Measurements from ENCODE around the gene FTCD.

Gene FTCD

GRCh38 chr21:46137908-46138307, 17.5 kb downstream of the FTCD start:
- H3K27me3 ChIP-seq (ENCODE audit: control insufficient read depth in 2 of 2, insufficient read depth in 2 of 2, low read length in 2 of 2): peaks cover 5% of the 10 kb centered on the region in 2 donors
- no peak overlapping the region for H3K4me3 ChIP-seq (ENCODE audit: low read length in 2 of 2)

DNA sequence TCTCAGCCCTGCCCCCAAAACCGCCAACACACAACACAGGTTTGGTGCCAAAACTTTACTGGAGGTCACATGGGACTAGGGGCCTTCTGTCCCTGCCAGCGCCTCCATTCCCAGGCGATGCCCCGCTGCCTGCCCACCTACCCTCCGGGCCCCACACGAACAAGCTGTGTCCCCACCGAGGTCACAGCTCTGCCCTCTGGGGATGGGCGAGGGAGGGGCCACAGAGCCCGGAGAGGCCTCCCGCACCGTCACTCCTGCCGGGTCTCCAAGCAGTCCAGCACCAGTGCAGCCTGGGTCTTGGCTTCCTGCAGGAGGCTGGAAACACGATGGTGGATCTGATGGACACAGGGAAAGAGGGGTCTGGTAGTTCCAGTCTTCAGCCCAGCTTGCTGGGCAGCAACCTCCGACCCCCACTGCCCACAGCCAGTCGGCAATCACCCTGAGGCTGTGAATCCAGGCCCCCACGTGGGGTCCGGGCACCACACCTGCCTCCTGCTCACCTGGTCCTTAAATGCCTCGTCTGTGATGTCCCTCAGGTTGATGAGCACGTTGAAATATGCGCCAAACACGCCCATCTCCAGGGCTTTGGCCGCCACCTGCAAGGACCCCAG, 18.5 kb downstream of the FTCD start:
- no peak overlapping the region for H3K9ac ChIP-seq (ENCODE audit: low read depth in 1 of 2, low read length in 2 of 2)
- H3K36me3 ChIP-seq (ENCODE audit: control insufficient read depth in 2 of 2, insufficient read depth in 2 of 2, low read length in 2 of 2): no peaks in the 10 kb centered on the region
- peaks cover 5% of the 10 kb centered on the region in 2 donors for H3K27me3 ChIP-seq (ENCODE audit: control insufficient read depth in 2 of 2, insufficient read depth in 2 of 2, low read length in 2 of 2)
- no peaks in the 10 kb centered on the region for H3K4me1 ChIP-seq (ENCODE audit: control insufficient read depth in 2 of 2, insufficient read depth in 2 of 2, low read length in 2 of 2)
- H3K27ac ChIP-seq (ENCODE audit: low read depth in 2 of 2, low read length in 2 of 2): no peak overlapping the region
- no peaks in the 10 kb centered on the region for H3K9me3 ChIP-seq (ENCODE audit: control insufficient read depth in 2 of 2, low read length in 2 of 2)
- H3K4me3 ChIP-seq (ENCODE audit: low read length in 2 of 2): no peak overlapping the region

More at GRCh38 chr21:46137908-46138307, 17.5 kb downstream of the FTCD start:
- Histone ChIP-seq H3K9me3 (ENCODE audit: control insufficient read depth in 2 of 2, low read length in 2 of 2) (no peaks in the 10 kb centered on the region), H3K9ac (ENCODE audit: low read depth in 1 of 2, low read length in 2 of 2) (no peak overlapping the region), H3K4me1 (ENCODE audit: control insufficient read depth in 2 of 2, insufficient read depth in 2 of 2, low read length in 2 of 2) (no peaks in the 10 kb centered on the region), H3K36me3 (ENCODE audit: control insufficient read depth in 2 of 2, insufficient read depth in 2 of 2, low read length in 2 of 2) (no peaks in the 10 kb centered on the region), H3K27ac (ENCODE audit: low read depth in 2 of 2, low read length in 2 of 2) (no peak overlapping the region)

DNA sequence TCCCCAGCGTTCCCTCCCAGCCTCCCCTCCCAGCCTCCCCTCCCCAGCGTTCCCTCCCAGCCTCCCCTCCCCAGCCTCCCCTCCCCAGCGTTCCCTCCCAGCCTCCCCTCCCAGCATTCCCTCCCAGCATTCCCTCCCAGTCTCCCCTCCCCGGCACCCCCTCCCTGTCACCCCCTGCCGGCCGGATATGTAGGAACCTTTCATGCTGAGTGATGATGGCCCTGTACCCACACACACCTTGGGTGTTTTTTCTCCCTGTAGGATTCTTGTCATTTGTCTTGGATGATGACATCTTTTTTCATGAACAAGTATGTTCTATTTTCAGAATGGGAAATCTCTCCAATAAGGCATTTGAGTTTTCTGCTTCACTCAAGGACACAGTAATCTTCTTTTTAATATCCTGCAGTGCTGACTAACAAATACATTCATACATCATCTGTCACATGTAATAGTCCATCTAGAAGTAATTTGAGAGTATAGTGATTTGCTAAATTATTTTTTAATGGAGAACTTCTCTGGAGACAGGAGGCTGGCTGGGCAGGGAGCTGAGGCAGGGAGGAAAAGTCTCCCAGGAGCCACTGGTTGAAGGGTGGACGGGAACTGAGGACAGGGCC, 19.5 kb downstream of the FTCD start:
- Histone ChIP-seq H3K9me3 (ENCODE audit: control insufficient read depth in 2 of 2, low read length in 2 of 2) (no peaks in the 10 kb centered on the region), H3K4me1 (ENCODE audit: control insufficient read depth in 2 of 2, insufficient read depth in 2 of 2, low read length in 2 of 2) (no peaks in the 10 kb centered on the region), H3K4me3 (ENCODE audit: low read length in 2 of 2) (no peak overlapping the region), H3K27me3 (ENCODE audit: control insufficient read depth in 2 of 2, insufficient read depth in 2 of 2, low read length in 2 of 2) (peaks cover 5% of the 10 kb centered on the region in 2 donors), H3K9ac (ENCODE audit: low read depth in 1 of 2, low read length in 2 of 2) (no peak overlapping the region), H3K36me3 (ENCODE audit: control insufficient read depth in 2 of 2, insufficient read depth in 2 of 2, low read length in 2 of 2) (no peaks in the 10 kb centered on the region), H3K27ac (ENCODE audit: low read depth in 2 of 2, low read length in 2 of 2) (no peak overlapping the region)

GRCh38 chr21:46131838-46132651, 23.3 kb downstream of the FTCD start:
- Histone ChIP-seq H3K4me1 (ENCODE audit: control insufficient read depth in 2 of 2, insufficient read depth in 2 of 2, low read length in 2 of 2) (no peaks in the 10 kb centered on the region), H3K4me3 (ENCODE audit: low read length in 2 of 2) (no peak overlapping the region), H3K9me3 (ENCODE audit: control insufficient read depth in 2 of 2, low read length in 2 of 2) (no peaks in the 10 kb centered on the region), H3K27ac (ENCODE audit: low read depth in 2 of 2, low read length in 2 of 2) (no peak overlapping the region), H3K36me3 (ENCODE audit: control insufficient read depth in 2 of 2, insufficient read depth in 2 of 2, low read length in 2 of 2) (no peaks in the 10 kb centered on the region), H3K9ac (ENCODE audit: low read depth in 1 of 2, low read length in 2 of 2) (no peak overlapping the region), H3K27me3 (ENCODE audit: control insufficient read depth in 2 of 2, insufficient read depth in 2 of 2, low read length in 2 of 2) (peaks cover 0 to 5% of the 10 kb centered on the region in 2 donors)

- no peaks in the 10 kb centered on the region for H3K4me1 ChIP-seq (ENCODE audit: control insufficient read depth in 2 of 2, insufficient read depth in 2 of 2, low read length in 2 of 2)
- no peak overlapping the region for H3K4me3 ChIP-seq (ENCODE audit: low read length in 2 of 2)
- peaks cover 0 to 4% of the 10 kb centered on the region in 2 donors for H3K27me3 ChIP-seq (ENCODE audit: control insufficient read depth in 2 of 2, insufficient read depth in 2 of 2, low read length in 2 of 2)
- H3K36me3 ChIP-seq (ENCODE audit: control insufficient read depth in 2 of 2, insufficient read depth in 2 of 2, low read length in 2 of 2): no peaks in the 10 kb centered on the region
- H3K9me3 ChIP-seq (ENCODE audit: control insufficient read depth in 2 of 2, low read length in 2 of 2): no peaks in the 10 kb centered on the region
- no peak overlapping the region for H3K9ac ChIP-seq (ENCODE audit: low read depth in 1 of 2, low read length in 2 of 2)
- no peak overlapping the region for H3K27ac ChIP-seq (ENCODE audit: low read depth in 2 of 2, low read length in 2 of 2)
These were observed 23.9 kb downstream of the FTCD start for GRCh38 chr21:46131588-46131837.

- Histone ChIP-seq H3K9me3 (ENCODE audit: control insufficient read depth in 2 of 2, low read length in 2 of 2) (no peaks in the 10 kb centered on the region), H3K4me1 (ENCODE audit: control insufficient read depth in 2 of 2, insufficient read depth in 2 of 2, low read length in 2 of 2) (no peaks in the 10 kb centered on the region), H3K36me3 (ENCODE audit: control insufficient read depth in 2 of 2, insufficient read depth in 2 of 2, low read length in 2 of 2) (peaks cover 0 to under 1% of the 10 kb centered on the region in 2 donors), H3K9ac (ENCODE audit: low read depth in 1 of 2, low read length in 2 of 2) (no peak overlapping the region), H3K4me3 (ENCODE audit: low read length in 2 of 2) (no peak overlapping the region), H3K27ac (ENCODE audit: low read depth in 2 of 2, low read length in 2 of 2) (no peak overlapping the region), H3K27me3 (ENCODE audit: control insufficient read depth in 2 of 2, insufficient read depth in 2 of 2, low read length in 2 of 2) (no peaks in the 10 kb centered on the region)
These were observed 24.4 kb downstream of the FTCD start for GRCh38 chr21:46130831-46131587.

DNA sequence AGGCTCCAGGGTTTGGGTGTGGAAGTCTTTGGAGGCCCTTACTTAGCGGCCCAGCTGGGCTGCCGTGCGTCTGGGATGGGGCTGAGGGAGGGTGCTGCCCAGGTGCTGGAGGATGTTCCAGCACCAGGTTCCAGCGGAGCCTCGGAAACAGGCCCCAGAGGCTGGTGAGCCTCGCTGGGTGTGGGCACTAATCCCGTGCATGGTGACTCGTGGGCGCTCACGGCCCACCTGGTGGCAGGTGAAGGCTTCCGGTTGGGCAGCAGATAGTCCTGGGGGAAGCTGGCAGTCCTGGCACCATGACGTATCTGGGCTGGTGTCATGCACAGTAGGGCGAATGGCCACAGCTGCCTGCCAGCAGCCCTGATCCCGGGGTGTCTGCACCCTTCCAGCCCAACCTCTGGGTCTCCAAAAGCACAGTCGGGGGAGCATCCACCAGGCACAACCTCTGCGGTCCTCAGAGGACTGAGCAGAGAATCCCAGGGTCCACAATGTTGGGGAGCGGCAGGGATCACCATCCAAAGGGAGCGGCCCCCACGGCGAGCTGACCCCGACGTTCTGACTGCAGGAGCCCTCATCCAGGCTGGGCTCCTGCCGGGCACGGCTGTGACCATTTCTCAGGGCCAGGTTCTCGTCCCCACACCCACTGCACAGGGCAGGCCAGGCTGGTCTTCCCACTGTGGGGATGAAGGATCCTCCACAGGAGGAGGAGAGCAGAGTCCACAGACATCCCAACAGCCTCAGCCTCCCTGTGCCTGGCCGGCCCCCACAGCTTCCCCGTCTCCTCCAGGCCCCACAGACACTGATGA, 25.3 kb downstream of the FTCD start:
- Histone ChIP-seq H3K4me3 (ENCODE audit: low read length in 2 of 2) (no peak overlapping the region), H3K27ac (ENCODE audit: low read depth in 2 of 2, low read length in 2 of 2) (no peak overlapping the region), H3K9me3 (ENCODE audit: control insufficient read depth in 2 of 2, low read length in 2 of 2) (no peaks in the 10 kb centered on the region), H3K4me1 (ENCODE audit: control insufficient read depth in 2 of 2, insufficient read depth in 2 of 2, low read length in 2 of 2) (no peaks in the 10 kb centered on the region), H3K9ac (ENCODE audit: low read depth in 1 of 2, low read length in 2 of 2) (no peak overlapping the region), H3K36me3 (ENCODE audit: control insufficient read depth in 2 of 2, insufficient read depth in 2 of 2, low read length in 2 of 2) (peaks cover 0 to 2% of the 10 kb centered on the region in 2 donors), H3K27me3 (ENCODE audit: control insufficient read depth in 2 of 2, insufficient read depth in 2 of 2, low read length in 2 of 2) (no peaks in the 10 kb centered on the region)

DNA sequence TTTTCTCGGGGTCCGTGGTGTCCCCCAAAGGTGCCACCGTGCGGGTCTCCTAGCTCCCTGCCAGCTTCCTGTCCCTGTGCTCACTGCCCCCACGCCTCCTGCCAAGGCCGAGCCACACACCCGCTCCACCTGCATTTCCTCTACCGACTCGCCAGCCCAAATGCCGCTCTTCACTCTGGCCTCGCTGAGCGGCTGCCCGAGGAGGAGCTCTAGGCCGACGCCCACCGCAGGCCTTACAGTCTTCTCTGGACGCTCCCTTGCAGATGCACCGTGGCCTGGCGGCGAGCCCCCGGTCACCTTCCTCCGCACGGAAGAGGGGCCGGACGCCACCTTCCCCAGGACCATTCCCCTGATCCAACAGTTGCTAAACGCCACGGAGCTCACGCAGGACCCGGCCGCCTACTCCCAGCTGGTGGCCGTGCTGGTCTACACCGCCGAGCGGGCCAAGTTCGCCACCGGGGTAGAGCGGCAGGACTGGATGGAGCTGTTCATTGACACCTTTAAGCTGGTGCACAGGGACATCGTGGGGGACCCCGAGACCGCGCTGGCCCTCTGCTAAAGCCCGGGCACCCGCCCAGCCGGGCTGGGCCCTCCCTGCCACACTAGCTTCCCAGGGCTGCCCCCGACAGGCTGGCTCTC, 26.3 kb downstream of the FTCD start:
- no peaks in the 10 kb centered on the region for H3K9me3 ChIP-seq (ENCODE audit: control insufficient read depth in 2 of 2, low read length in 2 of 2)
- no peak overlapping the region for H3K9ac ChIP-seq (ENCODE audit: low read depth in 1 of 2, low read length in 2 of 2)
- H3K27ac ChIP-seq (ENCODE audit: low read depth in 2 of 2, low read length in 2 of 2): no peak overlapping the region
- no peaks in the 10 kb centered on the region for H3K27me3 ChIP-seq (ENCODE audit: control insufficient read depth in 2 of 2, insufficient read depth in 2 of 2, low read length in 2 of 2)
- H3K4me1 ChIP-seq (ENCODE audit: control insufficient read depth in 2 of 2, insufficient read depth in 2 of 2, low read length in 2 of 2): no peaks in the 10 kb centered on the region
- no peak overlapping the region for H3K4me3 ChIP-seq (ENCODE audit: low read length in 2 of 2)
- peaks cover 0 to 7% of the 10 kb centered on the region in 2 donors for H3K36me3 ChIP-seq (ENCODE audit: control insufficient read depth in 2 of 2, insufficient read depth in 2 of 2, low read length in 2 of 2)

GRCh38 chr21:46128106-46128932, 27.1 kb downstream of the FTCD start:
- H3K36me3 ChIP-seq (ENCODE audit: control insufficient read depth in 2 of 2, insufficient read depth in 2 of 2, low read length in 2 of 2): peaks cover 0 to 7% of the 10 kb centered on the region in 2 donors
- no peaks in the 10 kb centered on the region for H3K9me3 ChIP-seq (ENCODE audit: control insufficient read depth in 2 of 2, low read length in 2 of 2)
- H3K4me3 ChIP-seq (ENCODE audit: low read length in 2 of 2): no peak overlapping the region
- H3K27ac ChIP-seq (ENCODE audit: low read depth in 2 of 2, low read length in 2 of 2): no peak overlapping the region
- no peak overlapping the region for H3K9ac ChIP-seq (ENCODE audit: low read depth in 1 of 2, low read length in 2 of 2)
- no peaks in the 10 kb centered on the region for H3K27me3 ChIP-seq (ENCODE audit: control insufficient read depth in 2 of 2, insufficient read depth in 2 of 2, low read length in 2 of 2)
- H3K4me1 ChIP-seq (ENCODE audit: control insufficient read depth in 2 of 2, insufficient read depth in 2 of 2, low read length in 2 of 2): no peaks in the 10 kb centered on the region

Measured in mucosa of rectum (tissue), 2 donors.